Measurements from ENCODE around the gene USP3.

USP3 gene

GRCh38 chr15:63504247-63504978 is at the start of gene USP3:
Gene USP3 (plus strand): TSS chr15:63504593. CDS start chr15:63504740, 147 bp downstream.
- DNase-seq, result peak; percentile 95

- no peak for DNase-seq
Observed at GRCh38 chr15:63456258-63456657, 48.1 kb upstream of the USP3 start.

GRCh38 chr15:63457379-63457778 is 47.0 kb upstream of the USP3 start:
- DNase-seq, result no peak

- no peak for DNase-seq
Observed at GRCh38 chr15:63458026-63458425, 46.4 kb upstream of the USP3 start.

- no peak for DNase-seq
Observed at GRCh38 chr15:63458794-63459395, 45.5 kb upstream of the USP3 start.

GRCh38 chr15:63460210-63461155 is 43.9 kb upstream of the USP3 start:
- no peak for DNase-seq

GRCh38 chr15:63461230-63461985 is 43.0 kb upstream of the USP3 start:
- DNase-seq, result no peak

- DNase-seq, result no peak
Observed at GRCh38 chr15:63462088-63462487, 42.3 kb upstream of the USP3 start.

GRCh38 chr15:63463036-63463435 is 41.4 kb upstream of the USP3 start:
- no peak for DNase-seq

GRCh38 chr15:63463793-63464192 is 40.6 kb upstream of the USP3 start:
- DNase-seq, result no peak

- no peak for DNase-seq
Observed at GRCh38 chr15:63465104-63465503, 39.3 kb upstream of the USP3 start.

- peak; percentile 60 for DNase-seq
Observed at GRCh38 chr15:63466378-63467192, 37.8 kb upstream of the USP3 start.

GRCh38 chr15:63469190-63469589 is 35.2 kb upstream of the USP3 start:
- no peak for DNase-seq

- no peak for DNase-seq
Observed at GRCh38 chr15:63469984-63470383, 34.4 kb upstream of the USP3 start.

GRCh38 chr15:63473007-63473748 is 31.2 kb upstream of the USP3 start:
- no peak for DNase-seq

GRCh38 chr15:63473749-63473998 is 30.7 kb upstream of the USP3 start:
- DNase-seq, result no peak

- DNase-seq, result no peak
Observed at GRCh38 chr15:63473999-63474809, 30.2 kb upstream of the USP3 start.

- no peak for DNase-seq
Observed at GRCh38 chr15:63474810-63475316, 29.5 kb upstream of the USP3 start.

GRCh38 chr15:63475707-63476106 is 28.7 kb upstream of the USP3 start:
- DNase-seq, result no peak

- no peak for DNase-seq
Observed at GRCh38 chr15:63476229-63476632, 28.2 kb upstream of the USP3 start.

Measured in NCI-H1105 treated with DMSO at 0.1 percent for 48 hours (cell line).